OCI-LY1 (cell line): ENCODE results near the gene CHRNA9.

Experiments used
- CTCF ChIP-seq: fragments of 200-600 bp; sonication (generic), shearing (Covaris generic); IDR thresholded peaks from 2 replicates; pipeline ENCODE4 v1.5.1; 2017; ENCODE audit warnings: mild to moderate bottlenecking, antibody characterized with exemption, low read length, moderate library complexity, mixed read lengths
- EZH2 ChIP-seq: fragments of 200-600 bp; sonication (generic), shearing (Covaris generic); IDR thresholded peaks from 2 replicates; pipeline ENCODE4 v1.8.0; 2017; ENCODE audit warnings: borderline replicate concordance, mixed run types, mild to moderate bottlenecking, antibody characterized with exemption, low read length, moderate library complexity, mixed read lengths

DNA sequence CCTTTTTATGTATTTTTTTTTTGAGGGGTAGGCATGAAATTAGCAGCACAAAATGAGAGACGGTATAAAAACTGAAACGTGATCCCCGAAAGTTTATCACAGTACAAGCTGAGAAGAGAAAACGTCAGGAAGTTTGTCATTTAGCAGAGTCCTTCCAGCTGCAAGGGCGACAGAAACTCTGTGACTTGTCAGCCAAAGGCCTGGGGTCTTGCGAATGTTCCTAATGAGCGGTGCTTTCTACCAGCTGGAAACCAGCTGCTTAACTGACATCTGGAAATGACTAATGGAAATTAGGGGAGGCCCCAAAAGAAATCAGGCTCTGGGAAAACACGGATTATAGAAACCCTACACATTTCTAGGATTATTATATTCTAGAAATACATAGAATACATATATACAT, 66.5 kb downstream of the CHRNA9 start:
- TF ChIP-seq CTCF (no peak), EZH2 (no peak)
